ENCODE measurements around the gene TCF7L2. TPM values are rescaled to one million over a fixed set of nuclear protein-coding genes. Genes with fewer than 3 reads are reported as not detected.
A peak's percentile ranks its signal among the peaks of the same experiment; 100 is the strongest.

TCF7L2 gene
- total RNA-seq, 1 experiment from 2014 or later: 45.2 TPM

GRCh38 chr10:113214331-113214730 is 264.3 kb downstream of the TCF7L2 start:
- TF ChIP-seq TCF7L2 (IDR thresholded peaks at IDR 0.05; ENCODE audit: low read depth, low read length): no peak
- TF ChIP-seq POLR2AphosphoS5 (IDR thresholded peaks at IDR 0.05; ENCODE audit: low read depth, low read length): no peak
- TF ChIP-seq CTCF (IDR thresholded peaks at IDR 0.05): 0 out of 2 replicates have a peak, but pooled peaks have one; percentile 17
- in situ Hi-C loops (cut with HindIII; ENCODE audit: low pct_unique_long_range_greater_than_20kb, low sequenced_read_pairs) (no loop called here), intact Hi-C loops (cut with micrococcal nuclease; ENCODE audit: unreplicated experiment) (no loop called here)
- Histone ChIP-seq H3K9me3 (ENCODE audit: control insufficient read depth, insufficient read depth, low read depth, low read length) (no peaks in the 10 kb centered on the region), H3K36me3 (ENCODE audit: control insufficient read depth, insufficient read depth, low read length) (no peaks in the 10 kb centered on the region), H3K4me3 (ENCODE audit: low read depth in 2 of 2, low read length in 2 of 2) (no peak overlapping the region), H3K27ac (ENCODE audit: low read length) (no peak overlapping the region), H3K27me3 (ENCODE audit: control insufficient read depth, insufficient read depth, low read length) (no peaks in the 10 kb centered on the region; the same call in 1 of the 2 replicates), H3K4me1 (ENCODE audit: control insufficient read depth, insufficient read depth, low read length) (no peaks in the 10 kb centered on the region)
- BruUV-seq (replicated peaks): no TSS peak
- ChIA-PET CTCF (no interaction called here), POLR2A (no interaction called here)
- ATAC-seq (no peak), DNase-seq (ENCODE audit: low read depth, low spot score) (no peak)

- H3K9me3 ChIP-seq (ENCODE audit: control insufficient read depth, insufficient read depth, low read depth, low read length): no peaks in the 10 kb centered on the region
- ChIA-PET POLR2A (no interaction called here), CTCF (interaction anchor here (0.7 to 0.9 kb wide), 2 partner anchors 168 to 169 kb away, joined by 3 to 4 read pairs; no protein-coding TSS in a partner anchor)
- DNase-seq (ENCODE audit: low read depth, low spot score) (no peak), ATAC-seq (no peak)
- H3K27me3 ChIP-seq (ENCODE audit: control insufficient read depth, insufficient read depth, low read length): no peaks in the 10 kb centered on the region; the same call in 1 of the 2 replicates
- no peaks in the 10 kb centered on the region for H3K4me1 ChIP-seq (ENCODE audit: control insufficient read depth, insufficient read depth, low read length)
- H3K4me3 ChIP-seq (ENCODE audit: low read depth in 2 of 2, low read length in 2 of 2): no peak overlapping the region
- in situ Hi-C loops (cut with HindIII; ENCODE audit: low pct_unique_long_range_greater_than_20kb, low sequenced_read_pairs) (no loop called here), intact Hi-C loops (cut with micrococcal nuclease; ENCODE audit: unreplicated experiment) (no loop called here)
- H3K27ac ChIP-seq (ENCODE audit: low read length): no peak overlapping the region
- no peaks in the 10 kb centered on the region for H3K36me3 ChIP-seq (ENCODE audit: control insufficient read depth, insufficient read depth, low read length)
- TF ChIP-seq CTCF (IDR thresholded peaks at IDR 0.05): peak; percentile 50; the same call in 1 of the 2 replicates
- no peak for TF ChIP-seq REST (IDR thresholded peaks at IDR 0.05; ENCODE audit: insufficient read depth in 1 of 2, low read depth in 2 of 2, low read length in 1 of 2)
- no TSS peak for BruUV-seq (replicated peaks)
Measured at GRCh38 chr10:113216102-113216501, 266.1 kb downstream of the TCF7L2 start.
